ENCODE data around the gene BOD1.
A peak's percentile ranks its signal among the peaks of the same experiment; 100 is the strongest.

Gene BOD1

DNA sequence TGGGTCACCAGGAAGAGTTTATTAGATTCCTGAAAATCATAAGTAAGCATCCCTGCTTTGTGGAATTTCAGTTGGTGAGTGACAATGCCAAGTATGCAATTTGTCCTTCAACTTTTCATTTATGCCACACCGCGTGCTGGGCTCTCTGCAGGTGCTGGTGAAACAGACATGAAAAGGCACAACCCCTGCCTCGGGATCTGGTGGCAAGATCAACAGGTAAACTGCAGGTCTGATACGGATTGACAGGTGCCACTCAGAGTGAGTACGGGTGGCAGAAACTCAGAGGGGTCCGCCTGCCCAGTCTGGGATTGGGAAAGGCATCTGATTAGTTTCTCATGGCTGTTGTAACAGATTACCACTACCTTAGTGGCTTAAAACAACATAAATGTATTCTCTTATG lies 40.5 kb downstream of the BOD1 start:
- no peak for DNase-seq

DNA sequence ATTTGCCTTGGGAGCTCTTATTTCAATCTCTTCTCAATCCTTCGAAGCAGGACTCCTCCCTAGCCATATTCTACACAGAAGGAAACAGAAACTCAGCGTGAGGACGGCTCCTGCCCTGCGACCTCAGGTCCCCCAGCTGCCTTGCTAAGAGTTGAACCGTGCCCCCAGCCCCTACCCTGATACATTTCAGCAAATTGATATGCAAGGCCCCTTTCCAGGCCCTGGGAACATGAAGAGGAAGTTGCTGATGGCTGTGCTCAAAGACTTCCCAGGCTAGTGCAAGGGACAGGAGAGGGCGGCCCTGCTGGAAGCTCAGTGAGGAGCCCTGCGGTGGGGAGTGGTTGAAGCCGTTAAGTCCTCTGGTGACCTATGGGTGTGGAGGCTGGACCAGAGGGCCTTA lies 41.5 kb downstream of the BOD1 start:
- no peak for DNase-seq

DNA sequence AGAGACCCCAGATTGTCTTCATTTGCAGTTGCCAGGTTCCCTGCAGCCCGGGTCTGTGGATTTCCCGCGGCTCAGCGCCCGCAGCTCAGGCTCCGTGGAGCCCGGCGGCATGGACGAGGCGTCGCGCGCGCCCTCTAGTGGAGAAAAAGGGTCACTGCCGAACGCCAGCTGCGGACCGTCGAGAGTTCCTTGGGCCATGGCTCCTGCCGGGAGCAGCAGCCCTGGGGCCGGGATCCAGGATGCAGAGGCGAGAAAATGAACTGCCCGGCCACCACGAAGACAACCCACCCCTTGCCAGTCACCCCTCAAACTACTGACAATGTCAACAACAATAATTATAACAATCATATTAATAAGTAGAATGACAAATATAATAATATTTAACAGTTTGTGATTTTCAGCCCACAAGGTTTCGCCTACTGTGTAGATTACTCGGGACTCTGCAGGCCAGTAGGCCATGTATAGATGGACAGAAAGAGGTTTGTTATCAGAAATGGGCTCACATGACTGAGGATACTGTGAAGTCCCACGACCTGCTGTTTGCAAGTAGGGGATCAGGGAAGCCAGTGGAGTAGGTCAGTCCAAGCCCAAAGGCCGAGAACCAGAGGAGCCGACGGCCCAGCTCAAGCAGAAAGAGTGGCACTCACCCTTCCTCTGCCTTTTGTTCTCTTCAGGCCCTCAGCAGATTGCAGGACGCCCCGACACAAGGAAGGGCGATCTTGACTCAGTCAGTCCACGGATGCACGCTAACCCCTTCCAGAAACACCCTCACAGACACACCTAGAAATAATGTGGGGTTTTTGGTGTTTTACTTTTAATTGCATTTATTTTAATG lies 43.1 kb downstream of the BOD1 start:
- DNase-seq: peak; percentile 26

DNA sequence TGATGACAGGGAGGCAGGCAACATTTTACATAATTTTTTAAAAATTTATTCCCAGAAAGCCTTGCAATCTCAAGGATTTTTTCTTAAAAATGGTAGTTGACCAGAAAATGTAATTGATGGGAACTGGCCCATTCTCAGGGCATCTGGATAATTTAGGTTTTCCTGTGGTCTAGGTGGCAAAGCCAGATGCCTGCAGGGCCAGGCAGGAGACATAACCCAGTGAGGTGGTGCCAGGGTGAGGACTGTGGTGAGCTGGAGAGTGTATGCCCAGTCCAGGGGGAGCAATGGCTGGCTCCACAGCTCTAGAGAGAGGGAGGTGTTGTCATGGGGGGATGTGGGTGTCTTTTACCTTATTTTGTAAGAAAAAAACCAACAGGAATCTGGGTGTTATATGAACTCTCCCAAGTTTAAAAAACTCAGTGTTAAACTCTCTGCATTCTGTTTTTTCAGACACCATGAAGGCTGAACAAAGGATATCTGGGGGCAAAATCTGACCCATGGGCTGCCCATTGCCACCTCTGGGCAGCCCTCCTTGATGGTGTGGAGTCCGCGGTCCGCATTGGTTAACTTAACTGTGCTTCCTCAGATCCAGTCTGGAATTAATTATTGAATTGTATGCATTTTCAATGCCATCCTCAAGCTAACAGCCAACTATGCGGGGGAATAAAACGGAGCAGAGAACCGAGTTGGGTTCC lies 43.9 kb downstream of the BOD1 start:
- DNase-seq: no peak

DNA sequence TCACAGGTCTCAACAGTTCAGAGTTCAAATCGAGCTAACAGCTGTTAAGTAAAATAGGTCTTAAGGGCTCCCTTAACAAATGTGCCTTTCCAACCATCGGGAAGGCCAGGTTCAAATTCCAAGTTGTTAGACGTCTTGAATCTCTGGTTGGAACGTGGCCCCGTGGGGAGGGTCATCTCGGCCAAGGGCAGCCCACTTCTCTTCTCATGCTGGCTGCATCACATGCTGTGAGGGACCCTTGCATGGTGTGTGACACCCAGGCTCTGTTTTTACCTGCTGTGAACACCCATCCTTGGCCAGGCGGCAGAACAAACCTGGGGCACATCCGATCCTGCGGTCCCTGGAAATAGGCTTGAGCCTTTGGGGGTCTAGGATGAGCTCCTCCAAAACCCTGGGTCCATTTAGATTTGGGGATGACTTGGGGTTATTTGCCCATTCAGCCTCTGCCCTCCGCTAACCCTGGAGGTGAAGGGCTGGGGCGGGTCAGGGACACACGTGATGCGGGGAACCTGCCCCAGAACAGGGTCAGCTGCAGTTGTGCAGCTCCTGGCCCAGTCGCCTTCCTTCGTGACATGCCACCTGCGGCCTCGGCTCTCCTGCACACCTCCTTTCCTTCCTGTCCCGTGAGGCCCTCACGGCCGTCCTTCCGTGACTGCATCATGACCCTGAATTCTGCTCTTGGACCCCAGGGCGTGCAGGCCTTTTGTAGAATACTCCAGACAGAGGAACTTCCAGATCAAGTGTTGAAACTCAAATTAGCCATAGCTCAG lies 45.9 kb downstream of the BOD1 start:
- DNase-seq: no peak

DNA sequence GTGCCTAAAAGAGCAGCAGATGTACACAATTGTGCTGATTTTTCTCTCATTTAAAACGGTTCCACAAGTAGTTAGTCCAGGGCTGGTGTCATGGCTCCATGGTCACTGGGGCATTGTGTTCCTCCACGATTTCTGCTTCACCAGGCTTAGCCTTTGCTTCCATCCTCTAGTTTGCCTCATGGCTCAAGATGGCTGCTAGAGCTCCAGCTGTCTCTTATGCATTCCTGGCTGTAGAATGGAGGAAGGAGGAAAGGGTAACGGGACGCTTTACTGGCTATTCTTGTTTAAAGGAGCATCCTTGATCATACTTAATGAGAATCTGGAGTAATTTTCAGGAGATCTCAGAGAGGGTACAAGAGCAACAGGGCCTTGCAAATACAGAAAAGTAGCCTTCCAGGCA lies 47.7 kb downstream of the BOD1 start:
- DNase-seq: no peak

DNA sequence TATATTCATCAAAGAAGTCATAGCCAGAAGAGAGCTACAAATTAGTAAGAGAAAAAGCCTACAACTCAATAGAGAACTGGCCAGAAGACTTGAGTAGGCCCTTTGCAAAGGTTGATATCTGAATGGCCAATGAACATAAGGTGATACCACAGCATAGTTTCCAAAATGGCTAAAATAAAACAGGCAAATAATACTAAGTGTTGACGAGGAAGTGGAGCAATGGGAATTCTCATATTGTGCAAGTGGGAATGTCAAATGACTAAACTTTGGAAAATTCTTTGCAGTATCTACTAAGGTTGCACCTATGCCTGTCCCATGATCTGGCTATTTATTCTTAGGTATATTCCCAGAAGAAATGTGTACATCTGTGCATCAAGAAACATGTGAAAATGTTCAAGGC lies 48.3 kb downstream of the BOD1 start:
- no peak for DNase-seq

DNA sequence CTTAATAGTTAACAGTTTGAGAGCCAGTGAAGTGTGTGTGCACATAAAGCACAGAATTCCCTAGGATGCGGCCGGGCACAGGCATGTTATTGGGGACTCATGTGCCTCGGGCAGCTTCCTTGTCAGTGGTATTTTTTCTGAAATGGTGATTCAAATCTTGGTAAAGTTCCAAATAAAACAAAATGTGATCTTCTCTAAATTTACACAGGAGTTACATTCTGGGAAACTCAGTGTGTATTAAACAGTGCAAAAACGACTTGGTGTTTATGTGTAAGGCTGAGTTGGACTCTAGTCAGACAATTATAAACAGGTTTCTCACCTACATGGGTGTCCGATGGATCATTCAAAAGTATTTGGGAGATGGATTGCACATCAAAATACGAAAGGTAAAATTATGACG lies 48.9 kb downstream of the BOD1 start:
- no peak for DNase-seq

DNA sequence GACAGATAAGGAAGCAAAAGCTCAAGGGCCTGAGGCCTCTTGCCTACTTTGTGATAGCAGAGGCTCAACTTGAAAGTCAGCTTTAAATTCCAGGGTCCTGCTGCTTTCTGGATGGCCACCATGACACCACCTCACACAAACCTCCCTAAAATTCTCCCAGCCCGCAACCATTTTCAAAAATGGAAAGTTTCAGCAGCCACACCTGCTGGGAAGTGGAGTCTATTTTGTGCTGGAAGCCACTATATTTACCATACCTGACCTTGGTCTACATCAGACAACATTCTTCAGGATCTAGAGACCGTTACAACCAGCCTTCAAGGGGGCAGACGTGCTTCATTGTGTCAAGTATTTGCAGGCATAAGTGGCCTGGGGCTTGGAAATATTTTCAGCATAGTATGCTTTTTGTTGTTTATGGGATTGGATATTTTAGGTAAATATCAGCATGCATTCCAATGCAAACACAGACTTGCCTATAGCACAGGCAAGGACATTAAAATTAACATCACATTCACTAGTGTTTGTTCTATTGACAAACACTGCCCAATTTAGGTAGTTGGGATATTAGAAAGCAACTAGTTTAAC lies 50.9 kb downstream of the BOD1 start:
- DNase-seq: no peak

DNA sequence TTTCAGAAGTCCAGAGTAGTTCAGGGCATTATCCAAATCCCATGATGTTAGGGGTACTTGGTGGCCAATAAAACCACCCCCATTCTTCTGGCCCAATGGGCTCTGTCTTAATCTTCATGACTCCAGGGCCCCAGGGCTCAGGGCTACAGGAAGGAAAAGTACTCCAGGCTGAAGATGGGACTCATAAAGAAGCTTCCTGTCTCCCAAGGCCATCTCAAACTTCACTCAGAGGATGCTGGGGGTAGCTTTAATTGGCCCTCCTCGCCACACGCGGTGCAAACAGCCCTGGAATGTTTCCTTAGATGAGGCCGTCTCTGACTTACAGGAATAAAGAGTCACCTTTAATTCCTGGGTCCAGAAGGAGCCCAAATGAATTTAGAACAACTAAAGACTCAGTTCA lies 52.3 kb downstream of the BOD1 start:
- DNase-seq: no peak

DNA sequence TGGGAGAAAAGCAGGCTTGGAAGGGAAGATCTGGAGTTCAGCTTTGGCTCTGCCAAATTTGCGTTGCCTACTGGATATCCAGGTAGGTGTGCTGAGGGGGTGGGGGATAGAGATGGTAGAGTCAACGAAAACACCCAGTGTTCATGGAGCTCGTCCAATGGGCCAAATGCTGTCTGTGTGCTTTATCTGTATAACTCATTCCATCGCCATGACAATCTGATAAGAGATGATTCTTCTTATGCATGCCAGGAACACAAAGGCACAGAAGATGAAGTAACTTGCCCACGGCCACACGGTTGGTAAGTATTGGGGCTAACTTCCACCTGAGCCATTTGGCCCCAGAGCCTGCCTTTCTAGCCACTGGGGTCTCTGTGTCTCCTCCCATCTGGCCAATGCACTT lies 53.2 kb downstream of the BOD1 start:
- DNase-seq: no peak

DNA sequence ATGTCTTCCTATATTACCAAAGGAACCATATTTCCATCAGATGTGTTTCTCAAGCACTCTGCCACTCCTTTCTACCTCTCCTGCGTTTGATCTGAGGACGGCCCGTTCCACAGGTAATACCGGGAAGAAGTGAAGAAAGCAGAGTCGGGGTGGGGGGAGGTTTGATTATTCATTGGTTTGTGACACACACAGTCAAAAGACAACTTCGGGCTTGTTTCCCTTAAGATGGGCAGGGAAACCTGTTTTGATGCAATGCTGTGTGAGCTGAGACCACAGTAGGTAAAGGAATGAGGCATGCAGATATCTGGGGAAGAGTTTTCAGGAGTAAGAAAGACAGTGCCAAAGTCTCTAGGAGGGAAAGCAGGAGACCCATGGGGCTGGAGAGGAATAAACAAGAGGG lies 54.0 kb downstream of the BOD1 start:
- DNase-seq: no peak
